ENCODE measurements around the gene NLRC4. TPM values are rescaled to one million over a fixed set of nuclear protein-coding genes. Genes with fewer than 3 reads are reported as not detected.

Gene NLRC4
- total and polyA plus RNA-seq, 2 donors (not counting 1 experiment from before 2014, with no cell fraction given): 0.64 to 0.94 TPM

GRCh38 chr2:32260376-32260775 is 4.3 kb downstream of the NLRC4 start:
- peaks cover 20 to 36% of the 10 kb centered on the region in 2 donors for H3K4me1 ChIP-seq (ENCODE audit: control insufficient read depth in 2 of 2, insufficient read depth in 2 of 2, low read length in 2 of 2)
- POLR2A ChIA-PET: interaction anchor here (0.7 kb wide), 1 partner anchor 1989 kb away, joined by 3 read pairs; no protein-coding TSS in a partner anchor
- H3K9ac ChIP-seq (ENCODE audit: low read length): no peak overlapping the region
- CTCF ChIA-PET: interaction anchor here (0.6 kb wide), 1 partner anchor 13 kb away, joined by 3 read pairs; no protein-coding TSS in a partner anchor
- no peak overlapping the region for H2AFZ ChIP-seq (ENCODE audit: insufficient read depth, low read depth, low read length, poor library complexity, severe bottlenecking)
- H4K20me1 ChIP-seq (ENCODE audit: control insufficient read depth, insufficient read depth, low read length, poor library complexity, severe bottlenecking): no peaks in the 10 kb centered on the region
- H3K9me3 Mint-ChIP-seq (ENCODE audit: insufficient read depth): no peaks in the 10 kb centered on the region
- no peak for DNase-seq
- H3K4me1 Mint-ChIP-seq: peaks cover 28% of the 10 kb centered on the region
- no peak for ATAC-seq (ENCODE audit: low read depth)
- H3K4me3 ChIP-seq (ENCODE audit: control extremely low read depth in 1 of 5, extremely low read depth in 1 of 5, insufficient read depth in 1 of 5, low read depth in 2 of 5, low read length in 4 of 5): no peak overlapping the region
- H3K27ac ChIP-seq (ENCODE audit: low read length in 2 of 2): no peak overlapping the region
- TF ChIP-seq EZH2 (IDR thresholded peaks at IDR 0.05; ENCODE audit: borderline replicate concordance, insufficient read depth, low read depth, low read length, poor library complexity, severe bottlenecking) (no peak), CTCF (IDR thresholded peaks at IDR 0.05) (no peak)
- intact Hi-C loops (cut with micrococcal nuclease): no loop called here
- no peaks in the 10 kb centered on the region for H3K79me2 ChIP-seq (ENCODE audit: control insufficient read depth, insufficient read depth, low read length)
- H3K27ac Mint-ChIP-seq: no peak overlapping the region
- no peaks in the 10 kb centered on the region for H3K9me3 ChIP-seq (ENCODE audit: control extremely low read depth in 1 of 3, control insufficient read depth in 2 of 3, insufficient read depth in 1 of 3, low read length in 2 of 3)
- H3K4me2 ChIP-seq (replicated peaks; ENCODE audit: low read depth, low read length, poor library complexity, severe bottlenecking): no peak overlapping the region
- H3K27me3 ChIP-seq (replicated peaks in 1 of 4; ENCODE audit: control extremely low read depth in 1 of 4, control insufficient read depth in 3 of 4, insufficient read depth in 4 of 4, low read length in 3 of 4): no peaks in the 10 kb centered on the region
- no peak overlapping the region for H3K4me3 Mint-ChIP-seq
- no peaks in the 10 kb centered on the region for H3K36me3 ChIP-seq (replicated peaks in 1 of 2; ENCODE audit: control extremely low read depth in 1 of 2, control insufficient read depth in 1 of 2, extremely low read depth in 1 of 2, insufficient read depth in 2 of 2, low read length in 1 of 2)
- 100% methylated on average over 1 of the region's 2 CpGs for WGBS (ENCODE audit: insufficient coverage)
- no peaks in the 10 kb centered on the region for H3K27me3 Mint-ChIP-seq

GRCh38 chr2:32258242-32258641 is 6.4 kb downstream of the NLRC4 start:
- H3K9me3 Mint-ChIP-seq (ENCODE audit: insufficient read depth): no peaks in the 10 kb centered on the region
- no peak overlapping the region for H3K9ac ChIP-seq (ENCODE audit: low read length)

More at GRCh38 chr2:32258242-32258641, 6.4 kb downstream of the NLRC4 start:
- Histone ChIP-seq H4K20me1 (ENCODE audit: control insufficient read depth, insufficient read depth, low read length, poor library complexity, severe bottlenecking) (no peaks in the 10 kb centered on the region), H3K4me3 (ENCODE audit: control extremely low read depth in 1 of 5, extremely low read depth in 1 of 5, insufficient read depth in 1 of 5, low read depth in 2 of 5, low read length in 4 of 5) (no peak overlapping the region), H3K79me2 (ENCODE audit: control insufficient read depth, insufficient read depth, low read length) (no peaks in the 10 kb centered on the region), H3K4me2 (replicated peaks; ENCODE audit: low read depth, low read length, poor library complexity, severe bottlenecking) (no peak overlapping the region), H3K27me3 (replicated peaks in 1 of 4; ENCODE audit: control extremely low read depth in 1 of 4, control insufficient read depth in 3 of 4, insufficient read depth in 4 of 4, low read length in 3 of 4) (no peaks in the 10 kb centered on the region), H3K27ac (ENCODE audit: low read length in 2 of 2) (no peak overlapping the region), H2AFZ (ENCODE audit: insufficient read depth, low read depth, low read length, poor library complexity, severe bottlenecking) (no peak overlapping the region), H3K36me3 (replicated peaks in 1 of 2; ENCODE audit: control extremely low read depth in 1 of 2, control insufficient read depth in 1 of 2, extremely low read depth in 1 of 2, insufficient read depth in 2 of 2, low read length in 1 of 2) (no peaks in the 10 kb centered on the region), H3K4me1 (ENCODE audit: control insufficient read depth in 2 of 2, insufficient read depth in 2 of 2, low read length in 2 of 2) (peaks cover 8 to 15% of the 10 kb centered on the region in 2 donors), H3K9me3 (ENCODE audit: control extremely low read depth in 1 of 3, control insufficient read depth in 2 of 3, insufficient read depth in 1 of 3, low read length in 2 of 3) (no peaks in the 10 kb centered on the region)
- TF ChIP-seq EZH2 (IDR thresholded peaks at IDR 0.05; ENCODE audit: borderline replicate concordance, insufficient read depth, low read depth, low read length, poor library complexity, severe bottlenecking): no peak
- TF ChIP-seq CTCF (IDR thresholded peaks at IDR 0.05): no peak
- 97% methylated on average over 9 of the region's 13 CpGs for WGBS (ENCODE audit: insufficient coverage)
- CTCF ChIA-PET: no interaction called here
- ATAC-seq (ENCODE audit: low read depth) (no peak), DNase-seq (no peak)
- intact Hi-C loops (cut with micrococcal nuclease): no loop called here
- Mint-ChIP-seq H3K27ac (no peak overlapping the region), H3K4me1 (peaks cover 12% of the 10 kb centered on the region), H3K4me3 (no peak overlapping the region), H3K27me3 (no peaks in the 10 kb centered on the region)
- POLR2A ChIA-PET: no interaction called here

Measured in B cell (primary cell).